Gastroesophageal sphincter (tissue), 3 donors: ENCODE measurements around the gene TMIGD2.

ENCODE experiments used
- CTCF ChIP-seq, 4 experiments: fragments of 200-600 bp in 2 of 4; fragments of 450-650 bp in 2 of 4; sonication (generic) in 1 of 4; IDR thresholded peaks; one replicate each; pipeline ENCODE4 v1.5.1; 2017 to 2019; ENCODE audit warnings: antibody characterized with exemption in 4 of 4, mild to moderate bottlenecking in 2 of 4, moderate library complexity in 2 of 4
- POLR2AphosphoS5 ChIP-seq: sonication (generic); formaldehyde crosslinking; IDR thresholded peaks from one replicate; pipeline ENCODE4 v1.6.1; 2017; ENCODE audit warnings: antibody characterized with exemption

GRCh38 chr19:4350111-4350510, 47.9 kb upstream of the TMIGD2 start:
- TF ChIP-seq POLR2AphosphoS5 (no peak), CTCF (IDR thresholded peaks at IDR 0.05) (no peak)
